ENCODE data around the gene UBE2QL1.

The UBE2QL1 gene

GRCh38 chr5:6539060-6539459 is 90.4 kb downstream of the UBE2QL1 start:
- no peak for DNase-seq (ENCODE audit: low read depth)

- DNase-seq (ENCODE audit: low read depth): no peak
These were observed 91.6 kb downstream of the UBE2QL1 start for GRCh38 chr5:6540111-6540827.

DNA sequence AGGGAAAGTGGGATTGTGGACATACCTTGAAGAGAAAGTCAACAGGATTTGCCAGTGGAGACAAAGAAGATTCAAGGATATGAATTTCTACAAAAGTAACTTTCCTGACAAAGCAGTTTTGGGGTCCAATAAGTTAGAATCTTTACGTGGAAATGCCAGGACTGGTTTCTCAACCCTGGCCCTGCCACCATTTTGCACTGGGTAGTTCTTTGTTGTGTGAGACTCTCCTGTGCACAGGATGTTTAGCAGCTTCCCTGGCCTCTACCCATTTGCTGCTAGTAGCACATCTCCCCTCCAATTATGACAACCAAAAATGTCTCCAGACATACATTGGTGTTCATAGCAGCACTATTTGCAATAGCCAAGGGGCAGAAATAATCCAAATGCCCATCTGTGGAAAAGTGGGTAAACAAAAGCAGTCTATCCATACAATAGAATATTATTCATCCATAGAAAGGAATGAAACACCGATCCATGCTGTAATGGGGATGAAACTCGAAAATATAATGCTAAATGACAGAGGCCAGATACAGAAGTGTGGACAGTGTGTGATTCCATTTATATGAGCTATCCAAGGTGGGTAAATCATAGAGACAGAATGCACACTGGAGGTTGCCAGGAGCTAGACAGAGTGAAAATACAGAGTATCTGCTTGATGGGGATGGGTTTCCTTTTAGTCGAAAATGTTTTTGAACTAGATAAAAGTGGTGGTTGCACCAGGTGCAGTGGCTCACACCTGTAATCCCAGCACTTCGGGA is 92.8 kb downstream of the UBE2QL1 start:
- no peak for DNase-seq (ENCODE audit: low read depth)

GRCh38 chr5:6542421-6543345 is 94.0 kb downstream of the UBE2QL1 start:
- no peak for DNase-seq (ENCODE audit: low read depth)

GRCh38 chr5:6543346-6543730 is 94.7 kb downstream of the UBE2QL1 start:
- DNase-seq (ENCODE audit: low read depth): no peak

GRCh38 chr5:6543830-6544560 is 95.3 kb downstream of the UBE2QL1 start:
- no peak for DNase-seq (ENCODE audit: low read depth)
